ENCODE measurements around the gene SLC17A9.
"Not testable (repeated sequence)": the region's sequence is repeated elsewhere in the genome, so short reads cannot be mapped to it uniquely, and the experiment has no call there.

SLC17A9 gene

GRCh38 chr20:62913043-62913630, 39.4 kb upstream of the SLC17A9 start:
- H3K27ac Mint-ChIP-seq = no peak overlapping the region
- H3K4me3 Mint-ChIP-seq = no peak overlapping the region
- DNase-seq = no peak
- CTCF ChIA-PET = interaction anchor here (4.8 kb wide), 1 partner anchor 12 kb away, joined by 35 read pairs; no protein-coding TSS in a partner anchor
- peaks cover 53% of the 10 kb centered on the region for H3K4me1 Mint-ChIP-seq
- H3K9me3 Mint-ChIP-seq = no peaks in the 10 kb centered on the region
- H3K36me3 Mint-ChIP-seq = peaks cover 49% of the 10 kb centered on the region
- no peaks in the 10 kb centered on the region for H3K27me3 Mint-ChIP-seq

DNA sequence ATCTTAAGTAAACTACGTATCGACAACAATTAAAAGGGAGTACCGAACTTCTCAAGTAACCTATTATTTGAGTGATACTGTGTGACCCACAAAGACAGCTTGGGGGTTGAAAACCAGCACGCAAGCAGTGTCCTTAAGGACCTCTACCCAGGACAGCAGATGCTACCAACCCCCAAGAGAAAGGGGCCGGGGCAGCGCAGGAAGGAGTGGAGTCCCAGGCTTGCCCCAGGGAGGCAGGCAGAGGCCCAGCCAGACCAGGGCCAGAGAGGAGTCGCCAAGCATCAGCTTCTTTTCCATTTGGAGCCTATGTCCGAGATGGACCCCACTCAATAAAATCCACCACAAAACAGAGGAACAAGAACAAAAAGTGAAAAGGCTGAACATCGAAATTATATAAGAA, 38.1 kb upstream of the SLC17A9 start:
- peaks cover 43% of the 10 kb centered on the region for H3K36me3 Mint-ChIP-seq
- CTCF ChIA-PET = interaction anchor here (1.0 to 4.8 kb wide), 3 partner anchors 14 to 23 kb away, joined by 3 to 35 read pairs (median 3); no protein-coding TSS in a partner anchor
- H3K4me3 Mint-ChIP-seq = no peak overlapping the region
- no peak for DNase-seq
- H3K27me3 Mint-ChIP-seq = no peaks in the 10 kb centered on the region
- peaks cover 61% of the 10 kb centered on the region for H3K4me1 Mint-ChIP-seq
- H3K27ac Mint-ChIP-seq = no peak overlapping the region
- no peaks in the 10 kb centered on the region for H3K9me3 Mint-ChIP-seq

- peaks cover 38% of the 10 kb centered on the region for H3K36me3 Mint-ChIP-seq
- CTCF ChIA-PET = interaction anchor here (1.0 to 4.8 kb wide), 3 partner anchors 14 to 23 kb away, joined by 3 to 35 read pairs (median 3); no protein-coding TSS in a partner anchor
- H3K4me3 Mint-ChIP-seq = no peak overlapping the region
- H3K27me3 Mint-ChIP-seq = no peaks in the 10 kb centered on the region
- DNase-seq = peak; percentile 53
- H3K9me3 Mint-ChIP-seq = no peaks in the 10 kb centered on the region
- peaks cover 63% of the 10 kb centered on the region for H3K4me1 Mint-ChIP-seq
- H3K27ac Mint-ChIP-seq = peak overlapping the region; percentile 53
Observed at GRCh38 chr20:62914970-62915457, 37.5 kb upstream of the SLC17A9 start.

DNA sequence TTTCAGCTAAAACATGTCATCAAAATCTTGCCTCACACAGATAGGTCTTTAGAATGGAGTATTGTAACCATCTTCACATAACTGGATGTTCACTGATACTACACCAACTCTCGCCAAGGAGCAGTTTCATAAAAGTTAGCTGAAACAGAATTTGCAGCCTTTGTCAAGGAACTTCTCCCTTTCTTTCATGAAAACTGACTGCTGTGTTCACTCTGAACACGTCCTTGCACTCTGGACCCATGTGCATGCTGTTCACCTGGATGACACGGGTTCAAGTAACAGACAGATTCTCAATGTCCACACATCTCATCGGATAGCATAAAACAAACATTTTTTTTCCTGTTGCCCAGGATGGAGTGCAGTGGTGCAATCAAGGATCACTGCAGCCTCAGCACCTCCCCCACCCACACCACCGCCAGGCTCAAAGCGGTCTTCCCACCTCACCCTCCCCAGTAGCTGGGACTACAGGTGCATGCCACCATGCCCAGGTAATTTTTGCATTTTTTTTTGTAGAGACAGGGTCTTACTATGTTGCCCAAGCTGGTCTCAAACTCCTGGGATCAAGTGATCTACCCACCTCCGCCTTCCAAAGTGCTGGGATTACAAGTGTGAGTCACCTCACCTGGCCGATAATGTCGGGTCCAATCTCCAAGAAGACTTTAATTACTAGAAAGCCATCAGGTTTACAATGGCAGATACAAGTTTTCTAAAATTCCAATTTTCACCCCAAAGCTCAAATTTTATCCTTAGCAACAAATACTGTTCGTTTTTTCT, 35.6 kb upstream of the SLC17A9 start:
- no peak for DNase-seq
- H3K4me1 Mint-ChIP-seq = peaks cover 77% of the 10 kb centered on the region
- peak overlapping the region; percentile 74 for H3K4me3 Mint-ChIP-seq
- H3K27ac Mint-ChIP-seq = peak overlapping the region; percentile 96
- no peaks in the 10 kb centered on the region for H3K9me3 Mint-ChIP-seq
- H3K27me3 Mint-ChIP-seq = no peaks in the 10 kb centered on the region
- H3K36me3 Mint-ChIP-seq = peaks cover 24% of the 10 kb centered on the region
- CTCF ChIA-PET = interaction anchor here (0.8 to 7.3 kb wide), 5 partner anchors 9 to 58 kb away, joined by 3 to 58 read pairs (median 14); no protein-coding TSS in a partner anchor

DNA sequence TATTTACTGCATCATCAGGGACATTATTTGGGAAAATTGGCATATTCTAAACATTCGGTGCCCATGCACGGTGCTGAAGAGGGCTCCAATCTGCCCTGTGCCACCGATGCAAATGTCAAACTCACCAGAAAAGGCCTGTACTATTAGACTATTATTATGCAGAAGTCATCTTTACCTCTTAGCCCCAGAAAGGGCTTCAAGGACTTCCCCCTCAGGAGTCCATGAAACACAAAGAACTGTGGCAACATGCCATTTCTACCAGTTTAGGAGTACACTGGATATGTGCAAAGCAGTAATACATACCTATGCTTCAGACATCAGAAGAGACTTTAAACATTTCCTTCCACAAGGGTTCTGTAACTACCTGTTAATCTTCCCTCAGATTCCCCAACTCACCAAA, 34.8 kb upstream of the SLC17A9 start:
- H3K4me3 Mint-ChIP-seq = peak overlapping the region; percentile 74
- DNase-seq = no peak

GRCh38 chr20:62918147-62918546, 34.4 kb upstream of the SLC17A9 start:
- Mint-ChIP-seq H3K27me3 (no peaks in the 10 kb centered on the region), H3K4me3 (peak overlapping the region; percentile 74), H3K9me3 (no peaks in the 10 kb centered on the region), H3K27ac (peak overlapping the region; percentile 96), H3K36me3 (peaks cover 20% of the 10 kb centered on the region), H3K4me1 (peaks cover 85% of the 10 kb centered on the region)
- CTCF ChIA-PET = interaction anchor here (1.2 to 7.3 kb wide), 5 partner anchors 10 to 55 kb away, joined by 3 to 58 read pairs (median 14); no protein-coding TSS in a partner anchor
- DNase-seq = peak; percentile 75

More for the DNA sequence above, 34.8 kb upstream of the SLC17A9 start:
- Mint-ChIP-seq H3K9me3 (no peaks in the 10 kb centered on the region), H3K27ac (peak overlapping the region; percentile 96), H3K36me3 (peaks cover 23% of the 10 kb centered on the region), H3K27me3 (no peaks in the 10 kb centered on the region), H3K4me1 (peaks cover 82% of the 10 kb centered on the region)
- CTCF ChIA-PET = interaction anchor here (0.9 to 7.3 kb wide), 6 partner anchors 10 to 55 kb away, joined by 3 to 58 read pairs (median 8); no protein-coding TSS in a partner anchor

GRCh38 chr20:62918831-62919230, 33.7 kb upstream of the SLC17A9 start:
- peaks cover 92% of the 10 kb centered on the region for H3K4me1 Mint-ChIP-seq
- H3K9me3 Mint-ChIP-seq = no peaks in the 10 kb centered on the region
- peak overlapping the region; percentile 96 for H3K27ac Mint-ChIP-seq
- H3K36me3 Mint-ChIP-seq = peaks cover 18% of the 10 kb centered on the region
- CTCF ChIA-PET = interaction anchor here (0.5 to 7.3 kb wide), 6 partner anchors 9 to 54 kb away, joined by 3 to 58 read pairs (median 8); no protein-coding TSS in a partner anchor
- DNase-seq = peak; percentile 75
- H3K27me3 Mint-ChIP-seq = no peaks in the 10 kb centered on the region
- H3K4me3 Mint-ChIP-seq = peak overlapping the region; percentile 74

DNA sequence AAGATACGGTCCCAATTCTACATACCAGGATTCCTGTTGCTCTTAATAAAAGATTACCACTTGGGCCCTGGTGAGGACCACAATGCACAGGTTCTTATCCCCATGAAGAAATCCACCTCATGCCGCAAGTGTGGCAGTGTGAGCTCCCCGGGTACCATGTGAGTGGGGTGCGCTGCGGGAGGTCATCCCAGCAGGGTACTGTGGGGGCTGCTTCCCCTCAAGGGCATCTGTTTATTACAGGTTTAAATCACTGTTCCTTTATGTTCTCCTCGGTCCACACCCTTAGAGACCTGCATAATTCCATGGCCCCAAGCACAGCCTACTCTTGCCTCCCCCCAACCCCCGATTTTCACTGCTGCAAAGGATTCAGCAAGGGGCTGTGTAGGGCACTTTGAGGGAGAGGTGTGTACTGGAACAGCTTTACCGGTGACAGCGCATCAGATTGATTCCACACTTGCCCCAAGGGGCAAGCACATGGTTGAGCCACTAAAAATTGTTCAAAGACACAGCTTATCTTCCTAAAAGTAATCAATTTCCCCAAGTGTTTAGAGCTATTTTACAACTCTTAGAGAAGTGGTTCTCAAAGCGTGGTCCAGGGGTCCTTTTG, 32.4 kb upstream of the SLC17A9 start:
- no peaks in the 10 kb centered on the region for H3K9me3 Mint-ChIP-seq
- CTCF ChIA-PET = interaction anchor here (0.8 to 7.3 kb wide), 8 partner anchors 11 to 47 kb away, joined by 3 to 58 read pairs (median 4); no protein-coding TSS in a partner anchor
- H3K27me3 Mint-ChIP-seq = no peaks in the 10 kb centered on the region

DNA sequence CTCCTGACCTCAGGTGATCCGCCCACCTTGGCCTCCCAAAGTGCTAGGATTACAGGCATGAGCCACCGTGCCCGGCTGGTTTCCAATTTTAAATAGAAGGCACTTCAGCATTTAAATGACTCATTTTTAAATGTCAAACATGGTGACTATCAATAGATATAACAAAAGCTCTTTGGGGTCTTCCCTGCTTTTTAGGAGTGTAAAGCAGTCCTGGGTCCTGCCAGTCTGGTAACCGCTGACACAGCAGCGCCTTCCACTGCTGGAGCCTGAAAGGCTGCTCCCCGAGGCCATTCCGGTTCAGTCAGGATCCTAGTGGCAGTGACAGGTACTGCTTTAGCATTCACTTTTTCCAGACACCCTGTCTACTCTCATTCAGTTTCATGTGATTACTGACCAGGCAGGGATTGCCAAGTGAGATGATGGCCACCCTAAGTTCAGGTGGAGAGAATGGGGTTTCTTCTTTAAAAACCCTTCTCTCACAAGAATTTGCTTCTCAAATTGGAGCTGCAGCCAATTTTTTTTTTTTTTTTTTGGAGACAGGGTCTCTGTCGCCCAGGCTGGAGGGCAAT, 31.3 kb upstream of the SLC17A9 start:
- H3K9me3 Mint-ChIP-seq = no peaks in the 10 kb centered on the region
- DNase-seq = peak; percentile 76
- H3K27ac Mint-ChIP-seq = peak overlapping the region; percentile 90
- H3K36me3 Mint-ChIP-seq = peaks cover 30% of the 10 kb centered on the region
- CTCF ChIA-PET = interaction anchor here (0.8 to 7.3 kb wide), 12 partner anchors 9 to 127 kb away, joined by 3 to 58 read pairs (median 4); no protein-coding TSS in a partner anchor
- no peaks in the 10 kb centered on the region for H3K27me3 Mint-ChIP-seq
- peak overlapping the region; percentile 64 for H3K4me3 Mint-ChIP-seq
- H3K4me1 Mint-ChIP-seq = peaks cover 84% of the 10 kb centered on the region

More for the DNA sequence above, 32.4 kb upstream of the SLC17A9 start:
- peaks cover 92% of the 10 kb centered on the region for H3K4me1 Mint-ChIP-seq
- peak overlapping the region; percentile 74 for H3K4me3 Mint-ChIP-seq
- peak overlapping the region; percentile 96 for H3K27ac Mint-ChIP-seq
- no peak for DNase-seq
- H3K36me3 Mint-ChIP-seq = peaks cover 24% of the 10 kb centered on the region

GRCh38 chr20:62922451-62922921, 30.0 kb upstream of the SLC17A9 start:
- Mint-ChIP-seq H3K36me3 (peaks cover 24% of the 10 kb centered on the region), H3K27ac (peak overlapping the region; percentile 89), H3K9me3 (no peaks in the 10 kb centered on the region), H3K27me3 (no peaks in the 10 kb centered on the region), H3K4me3 (peak overlapping the region; percentile 66), H3K4me1 (peaks cover 83% of the 10 kb centered on the region)
- CTCF ChIA-PET = interaction anchor here (1.0 to 7.3 kb wide), 3 partner anchors 15 to 31 kb away, joined by 3 to 58 read pairs (median 3); no protein-coding TSS in a partner anchor
- peak; percentile 64 for DNase-seq

GRCh38 chr20:62923059-62923668, 29.3 kb upstream of the SLC17A9 start:
- H3K4me3 Mint-ChIP-seq = peak overlapping the region; percentile 97
- H3K9me3 Mint-ChIP-seq, H3K27me3 Mint-ChIP-seq, DNase-seq: not testable (repeated sequence)
- H3K27ac Mint-ChIP-seq = peak overlapping the region; percentile 89
- CTCF ChIA-PET = interaction anchor here (0.6 to 7.3 kb wide), 3 partner anchors 15 to 22 kb away, joined by 3 to 58 read pairs (median 34); no protein-coding TSS in a partner anchor
- peaks cover 25% of the 10 kb centered on the region for H3K36me3 Mint-ChIP-seq
- peaks cover 83% of the 10 kb centered on the region for H3K4me1 Mint-ChIP-seq

DNA sequence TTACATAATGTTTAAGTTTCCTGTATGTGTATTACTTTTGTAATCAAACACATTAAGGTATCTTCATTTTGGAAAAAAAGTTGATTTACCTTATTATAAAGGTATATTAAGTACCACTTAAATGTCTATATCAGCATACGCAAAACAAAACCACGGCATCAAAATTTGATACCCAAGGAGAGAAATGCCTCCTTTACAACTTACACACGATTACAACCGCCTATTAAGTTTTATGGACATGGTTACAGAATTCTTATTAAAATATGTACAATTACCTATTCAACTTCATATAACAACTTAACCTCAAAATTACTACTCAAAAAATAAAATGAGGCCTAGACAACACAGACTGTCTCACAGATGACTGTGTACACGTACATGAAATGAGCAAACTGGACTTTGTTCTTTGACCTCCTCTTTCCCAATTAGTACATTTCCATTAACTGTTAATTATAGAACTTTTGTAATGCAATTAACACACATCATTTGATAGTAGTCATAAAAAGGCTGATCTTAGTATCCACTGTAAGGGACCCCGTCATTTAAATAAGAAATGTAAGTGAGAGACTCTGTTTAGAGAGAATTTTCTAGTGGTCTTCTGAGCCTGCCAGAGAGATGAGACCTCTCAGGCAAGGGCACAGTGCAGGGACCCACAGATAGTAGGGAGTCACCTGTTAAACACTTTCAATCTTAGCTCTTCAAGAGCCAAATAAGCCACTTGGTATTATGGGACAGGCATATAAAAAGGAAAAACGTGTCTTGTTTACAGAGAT, 28.7 kb upstream of the SLC17A9 start:
- CTCF ChIA-PET = interaction anchor here (0.6 to 5.8 kb wide), 5 partner anchors 12 to 30 kb away, joined by 3 to 34 read pairs (median 4); no protein-coding TSS in a partner anchor
- Mint-ChIP-seq H3K4me1 (peaks cover 83% of the 10 kb centered on the region), H3K36me3 (peaks cover 25% of the 10 kb centered on the region), H3K4me3 (peak overlapping the region; percentile 97), H3K27ac (peak overlapping the region; percentile 95), H3K9me3 (no peaks in the 10 kb centered on the region), H3K27me3 (no peaks in the 10 kb centered on the region)
- no peak for DNase-seq

Measured in activated naive CD4-positive, alpha-beta T cell treated with anti-CD3 and anti-CD28 coated beads, Interleukin-2, amount 10 ng/mL, durations not matched to agents 7 days and 5 days (primary cell).